ENCODE results near the gene CBFB.
A peak's percentile ranks its signal among the peaks of the same experiment; 100 is the strongest.
"Not testable (repeated sequence)": the region's sequence is repeated elsewhere in the genome, so short reads cannot be mapped to it uniquely, and the experiment has no call there.

The CBFB gene

GRCh38 chr16:67026570-67026969, 2.4 kb upstream of the CBFB start:
- no peak overlapping the region for H3K27ac Mint-ChIP-seq
- ATAC-seq (no peak), DNase-seq (ENCODE audit: low spot score in 2 of 2) (no peak)
- H3K9me3 Mint-ChIP-seq: no peaks in the 10 kb centered on the region
- H3K36me3 Mint-ChIP-seq: peaks cover 20% of the 10 kb centered on the region
- H3K4me3 Mint-ChIP-seq: no peak overlapping the region
- H3K4me1 Mint-ChIP-seq: peaks cover 17% of the 10 kb centered on the region

- Mint-ChIP-seq H3K4me3 (no peak overlapping the region), H3K36me3 (peaks cover 25% of the 10 kb centered on the region), H3K9me3 (no peaks in the 10 kb centered on the region), H3K27ac (no peak overlapping the region), H3K4me1 (peaks cover 22% of the 10 kb centered on the region)
- ATAC-seq (no peak), DNase-seq (ENCODE audit: low spot score in 2 of 2) (no peak)
Measured at GRCh38 chr16:67027046-67027445, 1.9 kb upstream of the CBFB start.

- Mint-ChIP-seq H3K4me1 (peaks cover 32% of the 10 kb centered on the region), H3K27ac (peak overlapping the region; percentile 90), H3K9me3 (no peaks in the 10 kb centered on the region), H3K36me3 (peaks cover 37% of the 10 kb centered on the region), H3K4me3 (peak overlapping the region; percentile 78)
- no peak for ATAC-seq
- DNase-seq (ENCODE audit: low spot score in 2 of 2): no peak
Measured at GRCh38 chr16:67028167-67028695, 718 bp upstream of the CBFB start.

GRCh38 chr16:67029254-67030096, 526 bp downstream of the CBFB start:
- Mint-ChIP-seq H3K27ac (peak overlapping the region; percentile 90), H3K4me1 (peaks cover 30% of the 10 kb centered on the region), H3K36me3 (peaks cover 50% of the 10 kb centered on the region)

GRCh38 chr16:67030221-67030962, 1.4 kb downstream of the CBFB start:
- H3K4me3 Mint-ChIP-seq: peak overlapping the region; percentile 78
- peaks cover 39% of the 10 kb centered on the region for H3K4me1 Mint-ChIP-seq
- DNase-seq (ENCODE audit: low spot score in 2 of 2) (no peak), ATAC-seq (no peak)
- no peaks in the 10 kb centered on the region for H3K9me3 Mint-ChIP-seq
- peaks cover 59% of the 10 kb centered on the region for H3K36me3 Mint-ChIP-seq
- peak overlapping the region; percentile 82 for H3K27ac Mint-ChIP-seq

More at GRCh38 chr16:67029254-67030096, 526 bp downstream of the CBFB start:
- H3K4me3 Mint-ChIP-seq: peak overlapping the region; percentile 78
- DNase-seq (ENCODE audit: low spot score in 2 of 2): peak; percentile 55 to 84
- H3K9me3 Mint-ChIP-seq: no peaks in the 10 kb centered on the region
- peak; percentile 50 for ATAC-seq

GRCh38 chr16:67034487-67034886, 5.5 kb downstream of the CBFB start:
- DNase-seq (ENCODE audit: low spot score in 2 of 2): peak in 1 of 2 donors; percentile 37
- Mint-ChIP-seq H3K9me3 (no peaks in the 10 kb centered on the region), H3K36me3 (peaks cover 100% of the 10 kb centered on the region), H3K27ac (no peak overlapping the region), H3K4me3 (no peak overlapping the region), H3K4me1 (peaks cover 49% of the 10 kb centered on the region)
- ATAC-seq: no peak

- ATAC-seq (no peak), DNase-seq (ENCODE audit: low spot score in 2 of 2) (peak in 1 of 2 donors; percentile 37)
- Mint-ChIP-seq H3K4me1 (peaks cover 58% of the 10 kb centered on the region), H3K9me3 (no peaks in the 10 kb centered on the region), H3K36me3 (peaks cover 100% of the 10 kb centered on the region), H3K4me3 (no peak overlapping the region), H3K27ac (no peak overlapping the region)
Measured at GRCh38 chr16:67035364-67035763, 6.4 kb downstream of the CBFB start.

GRCh38 chr16:67036323-67036741, 7.4 kb downstream of the CBFB start:
- ATAC-seq (no peak), DNase-seq (ENCODE audit: low spot score in 2 of 2) (no peak)
- Mint-ChIP-seq H3K36me3 (peaks cover 100% of the 10 kb centered on the region), H3K9me3 (no peaks in the 10 kb centered on the region), H3K4me1 (peaks cover 59% of the 10 kb centered on the region), H3K4me3 (no peak overlapping the region), H3K27ac (no peak overlapping the region)

- peak overlapping the region; percentile 29 for H3K27ac Mint-ChIP-seq
- no peaks in the 10 kb centered on the region for H3K9me3 Mint-ChIP-seq
- peaks cover 85% of the 10 kb centered on the region for H3K36me3 Mint-ChIP-seq
- peaks cover 46% of the 10 kb centered on the region for H3K4me1 Mint-ChIP-seq
- DNase-seq (ENCODE audit: low spot score in 2 of 2) (peak in 1 of 2 donors; percentile 46), ATAC-seq (peak; percentile 90)
- no peak overlapping the region for H3K4me3 Mint-ChIP-seq
Measured at GRCh38 chr16:67039260-67040020, 10.5 kb downstream of the CBFB start.

- DNase-seq (ENCODE audit: low spot score in 2 of 2): no peak
- Mint-ChIP-seq H3K4me1 (peaks cover 39% of the 10 kb centered on the region), H3K27ac (peak overlapping the region; percentile 62), H3K36me3 (peaks cover 85% of the 10 kb centered on the region), H3K9me3 (no peaks in the 10 kb centered on the region), H3K4me3 (no peak overlapping the region)
- ATAC-seq: no peak
Measured at GRCh38 chr16:67040166-67040565, 11.2 kb downstream of the CBFB start.

- peak overlapping the region; percentile 62 for H3K27ac Mint-ChIP-seq
- peaks cover 36% of the 10 kb centered on the region for H3K4me1 Mint-ChIP-seq
- H3K9me3 Mint-ChIP-seq: no peaks in the 10 kb centered on the region
- DNase-seq (ENCODE audit: low spot score in 2 of 2) (peak in 1 of 2 donors; percentile 52), ATAC-seq (peak; percentile 43)
- H3K4me3 Mint-ChIP-seq: no peak overlapping the region
- peaks cover 85% of the 10 kb centered on the region for H3K36me3 Mint-ChIP-seq
Measured at GRCh38 chr16:67040906-67041305, 12.0 kb downstream of the CBFB start.

GRCh38 chr16:67041520-67041919, 12.6 kb downstream of the CBFB start:
- Mint-ChIP-seq H3K4me1 (peaks cover 41% of the 10 kb centered on the region), H3K36me3 (peaks cover 85% of the 10 kb centered on the region), H3K27ac (peak overlapping the region; percentile 62)
- peak in 1 of 2 donors; percentile 32 for DNase-seq (ENCODE audit: low spot score in 2 of 2)
- not testable (repeated sequence) for H3K9me3 Mint-ChIP-seq, ATAC-seq, H3K4me3 Mint-ChIP-seq

- H3K36me3 Mint-ChIP-seq: peaks cover 85% of the 10 kb centered on the region
- peak; percentile 64 for ATAC-seq
- peaks cover 43% of the 10 kb centered on the region for H3K4me1 Mint-ChIP-seq
- no peak overlapping the region for H3K27ac Mint-ChIP-seq
- H3K9me3 Mint-ChIP-seq: no peaks in the 10 kb centered on the region
- DNase-seq (ENCODE audit: low spot score in 2 of 2): no peak
- H3K4me3 Mint-ChIP-seq: no peak overlapping the region
Measured at GRCh38 chr16:67043420-67043819, 14.5 kb downstream of the CBFB start.

- DNase-seq (ENCODE audit: low spot score in 2 of 2): no peak
- H3K4me3 Mint-ChIP-seq: no peak overlapping the region
- peaks cover 78% of the 10 kb centered on the region for H3K36me3 Mint-ChIP-seq
- H3K9me3 Mint-ChIP-seq: no peaks in the 10 kb centered on the region
- peaks cover 45% of the 10 kb centered on the region for H3K4me1 Mint-ChIP-seq
- no peak overlapping the region for H3K27ac Mint-ChIP-seq
- no peak for ATAC-seq
Measured at GRCh38 chr16:67050796-67051195, 21.8 kb downstream of the CBFB start.

GRCh38 chr16:67052399-67052798, 23.4 kb downstream of the CBFB start:
- no peak for ATAC-seq
- H3K4me1 Mint-ChIP-seq: peaks cover 46% of the 10 kb centered on the region
- H3K27ac Mint-ChIP-seq: peak overlapping the region; percentile 84
- peaks cover 76% of the 10 kb centered on the region for H3K36me3 Mint-ChIP-seq
- peak overlapping the region; percentile 65 for H3K4me3 Mint-ChIP-seq
- DNase-seq (ENCODE audit: low spot score in 2 of 2): peak in 1 of 2 donors; percentile 50
- H3K9me3 Mint-ChIP-seq: no peaks in the 10 kb centered on the region
